ENCODE results near the gene MLANA. TPM values are rescaled to one million over a fixed set of nuclear protein-coding genes. Genes with fewer than 3 reads are reported as not detected.
A peak's percentile ranks its signal among the peaks of the same experiment; 100 is the strongest.

Gene MLANA
- total RNA-seq (2014; rRNA removed; shearing (Covaris generic)), result not detected in 2 replicates

- DNase-seq (ENCODE audit: low spot score), result no peak
These were observed at the start of gene MLANA for GRCh38 chr9:5890641-5891040. Gene MLANA (plus strand): TSS chr9:5890889. CDS start chr9:5892475, 1,586 bp downstream.

- DNase-seq (ENCODE audit: low spot score), result no peak
These were observed 48.7 kb upstream of the MLANA start for GRCh38 chr9:5841771-5842573.

DNA sequence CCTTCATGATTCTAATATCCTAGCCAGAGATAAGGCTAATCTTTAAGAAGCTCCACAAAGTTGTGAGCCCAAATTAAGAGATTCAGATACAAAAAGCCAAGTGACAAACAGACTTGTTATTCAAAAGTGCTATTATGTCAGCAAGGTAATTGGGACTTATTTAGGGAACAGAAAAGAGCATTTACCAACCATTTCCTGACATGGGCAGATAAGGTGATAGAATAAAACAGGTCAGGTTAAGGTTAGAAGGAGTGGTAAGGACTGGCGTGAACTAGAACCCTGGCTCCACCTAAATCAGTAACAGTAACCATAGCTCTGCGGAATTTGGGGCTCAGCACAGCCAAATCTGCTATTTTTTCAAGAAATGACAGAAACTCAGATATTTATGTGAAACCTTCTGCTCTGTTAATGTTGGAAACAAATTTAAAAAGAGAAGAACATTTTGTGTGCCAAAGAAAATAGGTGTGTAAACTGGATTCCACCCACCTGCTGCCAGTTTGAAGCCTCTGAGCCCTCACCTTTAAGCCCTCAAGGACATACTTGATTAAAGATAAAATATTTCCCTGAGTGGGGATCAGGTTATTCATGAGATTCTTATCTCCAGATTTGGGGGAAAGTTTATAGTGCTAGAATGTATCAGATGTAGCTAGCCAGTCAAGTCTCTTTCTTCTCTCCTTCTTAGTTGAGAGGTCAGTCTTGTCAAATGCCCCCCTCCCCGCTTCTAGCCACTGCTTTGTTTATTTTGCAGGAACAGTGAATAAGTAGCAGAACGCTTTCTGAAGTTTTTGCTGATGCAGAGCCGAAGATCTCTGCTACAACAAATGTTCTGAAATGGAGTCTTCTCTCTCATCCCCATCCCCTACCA is 47.5 kb upstream of the MLANA start:
- DNase-seq (ENCODE audit: low spot score), result peak; percentile 42

GRCh38 chr9:5843794-5844471 is 46.8 kb upstream of the MLANA start:
- peak; percentile 66 for DNase-seq (ENCODE audit: low spot score)

- DNase-seq (ENCODE audit: low spot score), result no peak
These were observed 45.5 kb upstream of the MLANA start for GRCh38 chr9:5845157-5845531.

DNA sequence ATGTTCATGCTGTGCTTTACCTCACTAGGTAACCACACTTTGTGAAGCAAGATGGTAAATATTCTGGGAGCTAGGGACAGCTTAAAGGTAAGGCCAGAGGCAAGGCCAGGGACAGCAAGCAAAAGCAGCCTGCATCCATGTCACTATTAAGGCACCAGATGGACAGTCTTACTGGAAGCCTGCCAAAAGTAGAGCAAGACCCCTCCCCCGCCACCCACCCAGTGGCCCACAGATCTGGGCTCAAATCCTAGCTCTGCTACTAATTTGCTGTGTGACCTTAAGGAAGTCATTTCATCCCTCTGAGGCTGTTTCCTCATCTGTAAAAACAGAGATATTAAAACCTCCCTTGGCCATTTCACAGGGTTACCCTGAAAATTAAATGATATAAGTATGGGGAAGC is 44.6 kb upstream of the MLANA start:
- DNase-seq (ENCODE audit: low spot score), result no peak

DNA sequence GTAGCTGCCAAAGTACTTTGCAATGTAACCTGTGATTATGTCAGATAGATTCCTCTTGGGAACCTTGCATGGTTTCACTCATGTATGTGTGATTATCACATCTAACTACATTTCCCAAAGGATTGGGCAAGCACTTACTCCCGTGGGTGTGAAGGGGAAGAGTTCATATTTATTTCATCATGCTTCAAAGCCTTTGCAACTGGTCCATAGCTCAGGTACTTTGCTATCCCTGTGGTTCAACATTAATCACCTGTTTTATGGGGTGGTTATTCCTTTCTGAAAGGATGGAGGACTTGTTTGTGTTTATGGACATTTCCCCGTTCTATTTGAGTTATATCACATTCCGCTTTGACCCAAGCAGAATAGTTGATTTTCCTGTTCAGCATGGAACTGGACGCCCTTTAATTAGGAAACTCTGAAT is 44.2 kb upstream of the MLANA start:
- DNase-seq (ENCODE audit: low spot score), result peak; percentile 68

GRCh38 chr9:5848372-5848882 is 42.3 kb upstream of the MLANA start:
- no peak for DNase-seq (ENCODE audit: low spot score)

- no peak for DNase-seq (ENCODE audit: low spot score)
These were observed 40.0 kb upstream of the MLANA start for GRCh38 chr9:5850724-5851122.

DNA sequence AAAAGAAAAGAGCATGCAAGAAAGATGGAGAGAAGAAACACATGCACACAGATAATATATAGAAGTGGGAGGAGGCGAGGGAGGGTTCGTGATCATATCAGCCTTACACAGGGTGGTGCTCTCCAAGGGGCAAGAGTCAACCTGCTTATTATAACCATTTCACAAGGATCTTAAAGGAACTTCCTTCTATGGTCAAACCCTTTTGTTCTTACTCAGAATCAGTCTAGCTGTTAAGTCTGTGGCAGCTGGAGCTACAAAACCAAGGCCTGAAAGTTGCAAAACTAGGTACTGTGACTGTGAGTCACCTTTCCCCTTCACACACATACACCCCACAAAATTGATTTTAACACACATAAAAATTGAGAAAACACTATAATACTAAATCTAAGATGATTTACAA is 39.2 kb upstream of the MLANA start:
- DNase-seq (ENCODE audit: low spot score), result peak; percentile 82

- no peak for DNase-seq (ENCODE audit: low spot score)
These were observed 37.7 kb upstream of the MLANA start for GRCh38 chr9:5852987-5853386.

DNA sequence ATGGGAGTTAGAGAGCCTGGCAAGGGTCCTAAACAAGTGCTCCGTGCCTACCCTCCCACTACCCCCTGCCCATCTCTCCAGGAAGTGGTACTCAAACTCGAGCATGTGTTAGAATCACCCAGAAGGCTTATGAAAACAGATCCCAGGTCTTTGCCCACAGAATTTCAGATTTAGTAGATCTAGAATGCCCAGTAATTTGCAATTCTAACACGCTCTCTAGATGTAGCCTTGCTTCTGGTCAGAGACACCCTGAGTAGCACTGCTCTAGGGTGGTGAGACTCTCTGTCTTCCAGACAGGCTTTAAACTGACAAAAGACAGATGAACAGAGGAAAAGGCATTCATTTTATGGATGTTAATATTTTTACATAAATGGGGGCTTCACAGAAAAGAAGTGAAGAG is 37.1 kb upstream of the MLANA start:
- DNase-seq (ENCODE audit: low spot score), result no peak

DNA sequence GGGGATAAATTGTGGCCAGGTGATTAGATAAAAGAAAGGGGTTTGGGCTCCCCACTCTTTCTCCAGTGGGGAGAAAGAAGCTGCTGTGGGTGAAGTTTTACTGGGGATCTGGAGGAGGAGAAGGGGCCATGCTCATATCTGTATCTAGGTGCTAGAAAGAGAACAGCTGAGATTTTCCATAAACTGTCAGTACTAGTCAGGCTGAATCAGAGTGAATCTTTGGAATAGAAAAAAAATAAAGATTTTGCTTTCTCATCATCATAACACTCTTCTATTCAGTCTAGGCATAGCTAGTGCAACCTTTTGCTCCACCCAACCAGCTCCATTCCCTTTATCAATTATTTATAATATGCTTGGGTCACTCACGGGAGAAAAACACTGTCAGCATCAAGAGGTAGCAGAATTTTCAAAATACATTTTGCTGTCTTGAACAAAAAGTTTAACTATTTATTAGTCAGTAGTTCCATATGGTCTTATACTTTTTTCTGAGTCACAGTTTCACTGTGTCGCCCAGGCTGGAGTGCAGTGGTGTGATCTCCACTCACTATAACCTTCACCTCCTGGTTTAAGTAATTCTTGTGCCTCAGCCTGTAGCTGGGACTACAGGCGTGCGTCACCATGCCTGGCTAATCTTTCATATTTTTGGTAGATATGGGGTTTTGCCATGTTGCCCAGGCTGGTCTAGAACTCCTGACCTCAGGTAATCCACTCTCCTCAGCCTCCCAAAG is 36.5 kb upstream of the MLANA start:
- DNase-seq (ENCODE audit: low spot score), result no peak

GRCh38 chr9:5857928-5858327 is 32.8 kb upstream of the MLANA start:
- no peak for DNase-seq (ENCODE audit: low spot score)

GRCh38 chr9:5858833-5859232 is 31.9 kb upstream of the MLANA start:
- no peak for DNase-seq (ENCODE audit: low spot score)

GRCh38 chr9:5863092-5863746 is 27.5 kb upstream of the MLANA start:
- no peak for DNase-seq (ENCODE audit: low spot score)

DNA sequence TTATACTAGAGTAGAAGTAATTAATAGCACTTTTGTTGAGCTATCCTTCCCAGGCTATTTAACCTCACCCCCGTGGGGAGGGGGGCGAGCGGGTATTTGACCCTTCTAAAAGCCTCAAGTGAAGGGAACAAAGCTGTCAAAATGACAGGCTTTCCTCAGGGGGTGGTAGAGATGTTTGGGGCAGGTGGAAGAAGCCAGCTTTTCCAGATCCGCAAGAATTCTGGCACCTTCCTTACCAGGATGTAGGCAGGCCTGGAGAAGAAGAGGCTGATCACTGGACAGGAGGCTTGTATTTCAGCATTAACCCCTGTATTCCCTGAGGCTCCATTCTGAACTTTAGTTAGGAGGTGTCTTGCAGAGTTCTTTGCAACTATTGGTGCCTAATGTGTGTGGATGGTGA is 26.2 kb upstream of the MLANA start:
- no peak for DNase-seq (ENCODE audit: low spot score)

DNA sequence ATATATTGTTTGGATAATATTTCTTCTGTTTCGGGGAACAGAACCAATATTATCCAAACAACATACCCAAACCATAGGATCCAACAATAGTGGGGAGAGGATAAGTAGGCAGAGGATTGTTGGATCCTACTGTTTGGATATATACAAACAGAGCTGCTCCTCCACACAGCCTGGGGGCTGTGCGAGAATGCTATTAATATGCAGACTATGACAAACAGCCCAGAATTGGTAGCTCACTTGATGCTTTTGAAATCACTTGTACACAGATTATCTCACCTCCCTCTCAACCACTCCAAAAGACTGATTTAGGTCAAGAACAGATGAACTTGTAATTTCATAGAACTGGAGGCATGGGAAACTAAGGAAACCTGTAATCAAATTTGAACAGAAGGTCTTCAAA is 24.4 kb upstream of the MLANA start:
- DNase-seq (ENCODE audit: low spot score), result no peak

DNA sequence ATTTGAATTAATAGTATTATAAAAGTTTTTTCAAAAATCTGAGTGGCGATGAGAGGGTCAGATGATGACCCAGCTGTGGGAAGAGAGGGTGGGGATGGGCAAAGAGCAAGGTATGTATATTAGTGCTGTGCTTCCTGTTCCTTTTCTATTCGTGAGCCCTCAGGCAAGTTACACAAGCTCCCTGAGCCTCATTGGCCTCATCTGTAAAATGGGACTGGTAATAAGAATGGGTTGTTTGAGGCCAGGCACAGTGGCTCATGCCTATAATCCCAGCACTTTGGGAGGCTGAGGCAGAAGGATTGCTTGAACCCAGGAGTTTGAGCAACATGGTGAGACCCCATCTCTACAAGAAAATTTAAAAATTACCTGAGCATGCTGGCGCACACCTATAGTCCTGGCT is 24.0 kb upstream of the MLANA start:
- no peak for DNase-seq (ENCODE audit: low spot score)

GRCh38 chr9:5868235-5868634 is 22.5 kb upstream of the MLANA start:
- no peak for DNase-seq (ENCODE audit: low spot score)

Data from HT-29 (cell line).